NB4 (cell line): ENCODE results near the gene OR2Z1.
"Not testable (repeated sequence)": the region's sequence is repeated elsewhere in the genome, so short reads cannot be mapped to it uniquely, and the experiment has no call there.

ENCODE experiments used
- DNase-seq: peaks from one replicate; pipeline ENCODE4 v3.0.0; 2010; ENCODE audit warnings: low read depth
- H3K4me3 ChIP-seq: one replicate; pipeline ENCODE4 v1.5.1; 2011; ENCODE audit warnings: mild to moderate bottlenecking, low read depth, low read length, moderate library complexity
- MYC ChIP-seq: IDR thresholded peaks from 2 replicates; pipeline ENCODE4 v1.6.1; 2011; ENCODE audit warnings: low read depth, low read length
- POLR2A ChIP-seq: IDR thresholded peaks from 2 replicates; pipeline ENCODE4 v1.6.1; 2011; ENCODE audit warnings: mild to moderate bottlenecking; ENCODE audit not compliant: insufficient read length; ENCODE audit errors: extremely low read depth
- TF ChIP-seq, protein P1 (sequence below): IDR thresholded peaks from one replicate; pipeline ENCODE4 v1.5.1; 2012; ENCODE audit warnings: low read depth, low read length
- TF ChIP-seq, protein P2 (sequence below): IDR thresholded peaks from 2 replicates; pipeline ENCODE4 v1.6.1; 2011; ENCODE audit warnings: low read depth, low read length

OR2Z1 gene

DNA sequence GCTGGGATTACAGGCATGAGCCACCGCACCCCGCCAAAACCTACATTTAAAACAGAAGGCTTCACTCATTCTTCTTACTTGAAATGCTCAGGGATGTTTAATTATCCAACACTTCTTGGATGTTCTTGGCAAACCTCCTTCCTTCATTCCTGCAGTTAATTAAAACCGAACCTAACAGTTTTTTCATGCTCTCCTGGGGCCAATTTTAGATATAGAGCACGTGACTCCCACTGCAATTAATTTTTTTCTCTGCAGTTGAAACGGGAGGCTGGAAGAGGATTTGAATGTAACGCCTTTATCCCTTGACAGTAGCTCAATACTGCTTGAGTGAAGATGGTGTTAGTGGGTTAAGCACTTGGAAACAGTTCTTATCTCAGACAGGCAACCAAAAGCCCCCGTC lies 18.2 kb upstream of the OR2Z1 start:
- DNase-seq = no peak
- H3K4me3 ChIP-seq = no peak overlapping the region
- TF ChIP-seq, protein P1, sequence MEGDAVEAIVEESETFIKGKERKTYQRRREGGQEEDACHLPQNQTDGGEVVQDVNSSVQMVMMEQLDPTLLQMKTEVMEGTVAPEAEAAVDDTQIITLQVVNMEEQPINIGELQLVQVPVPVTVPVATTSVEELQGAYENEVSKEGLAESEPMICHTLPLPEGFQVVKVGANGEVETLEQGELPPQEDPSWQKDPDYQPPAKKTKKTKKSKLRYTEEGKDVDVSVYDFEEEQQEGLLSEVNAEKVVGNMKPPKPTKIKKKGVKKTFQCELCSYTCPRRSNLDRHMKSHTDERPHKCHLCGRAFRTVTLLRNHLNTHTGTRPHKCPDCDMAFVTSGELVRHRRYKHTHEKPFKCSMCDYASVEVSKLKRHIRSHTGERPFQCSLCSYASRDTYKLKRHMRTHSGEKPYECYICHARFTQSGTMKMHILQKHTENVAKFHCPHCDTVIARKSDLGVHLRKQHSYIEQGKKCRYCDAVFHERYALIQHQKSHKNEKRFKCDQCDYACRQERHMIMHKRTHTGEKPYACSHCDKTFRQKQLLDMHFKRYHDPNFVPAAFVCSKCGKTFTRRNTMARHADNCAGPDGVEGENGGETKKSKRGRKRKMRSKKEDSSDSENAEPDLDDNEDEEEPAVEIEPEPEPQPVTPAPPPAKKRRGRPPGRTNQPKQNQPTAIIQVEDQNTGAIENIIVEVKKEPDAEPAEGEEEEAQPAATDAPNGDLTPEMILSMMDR = no peak
- TF ChIP-seq MYC = no peak
- TF ChIP-seq, protein P2, sequence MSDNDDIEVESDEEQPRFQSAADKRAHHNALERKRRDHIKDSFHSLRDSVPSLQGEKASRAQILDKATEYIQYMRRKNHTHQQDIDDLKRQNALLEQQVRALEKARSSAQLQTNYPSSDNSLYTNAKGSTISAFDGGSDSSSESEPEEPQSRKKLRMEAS = peak; percentile 20; the same call in 1 of the 2 replicates

DNA sequence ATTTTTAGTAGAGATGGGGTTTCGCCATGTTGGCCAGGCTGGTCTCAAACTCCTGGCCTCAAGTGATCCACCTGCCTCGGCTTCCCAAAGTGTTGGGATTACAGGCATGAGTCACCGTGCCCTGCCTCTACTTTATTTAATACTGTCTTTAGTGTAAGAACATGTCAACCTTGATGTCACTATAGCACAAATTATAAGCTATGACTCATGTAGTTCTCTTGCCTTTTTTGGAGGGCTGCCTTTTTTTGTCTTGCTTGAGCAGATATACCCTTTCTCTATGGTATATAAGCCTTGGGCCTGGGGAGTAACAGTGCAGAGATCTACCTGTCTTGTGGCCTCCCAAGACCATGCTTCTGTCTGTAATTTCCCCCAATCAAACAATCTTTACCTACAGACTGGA lies 16.1 kb upstream of the OR2Z1 start:
- H3K4me3 ChIP-seq, DNase-seq: not testable (repeated sequence)

GRCh38 chr19:8705742-8706141 lies 15.7 kb upstream of the OR2Z1 start:
- no peak for DNase-seq
- H3K4me3 ChIP-seq = no peak overlapping the region
- TF ChIP-seq MYC = no peak
- TF ChIP-seq, protein P2 = 0 out of 2 replicates have a peak, but pooled peaks have one; percentile 32

GRCh38 chr19:8710337-8710736 lies 11.1 kb upstream of the OR2Z1 start:
- DNase-seq = peak; percentile 59

GRCh38 chr19:8722032-8722431 lies 598 bp downstream of the OR2Z1 start:
- no peak for TF ChIP-seq MYC
- TF ChIP-seq, protein P2 = no peak
- no peak for TF ChIP-seq POLR2A
- TF ChIP-seq, protein P1 = no peak
- no peak overlapping the region for H3K4me3 ChIP-seq
- no peak for DNase-seq

More at GRCh38 chr19:8710337-8710736, 11.1 kb upstream of the OR2Z1 start:
- H3K4me3 ChIP-seq = not testable (repeated sequence)

- no peak overlapping the region for H3K4me3 ChIP-seq
- TF ChIP-seq, protein P1 = no peak
- DNase-seq = no peak
These were observed 2.8 kb downstream of the OR2Z1 start for GRCh38 chr19:8724276-8724675.

- DNase-seq = peak; percentile 63
- TF ChIP-seq, protein P1 = no peak
- no peak for TF ChIP-seq POLR2A
- TF ChIP-seq, protein P2 = peak; percentile 95
- peak; percentile 69; the same call in 1 of the 2 replicates for TF ChIP-seq MYC
- H3K4me3 ChIP-seq = no peak overlapping the region
These were observed 10.2 kb downstream of the OR2Z1 start for GRCh38 chr19:8731428-8732169.
